Measurements from ENCODE around the gene CPM.

DNA sequence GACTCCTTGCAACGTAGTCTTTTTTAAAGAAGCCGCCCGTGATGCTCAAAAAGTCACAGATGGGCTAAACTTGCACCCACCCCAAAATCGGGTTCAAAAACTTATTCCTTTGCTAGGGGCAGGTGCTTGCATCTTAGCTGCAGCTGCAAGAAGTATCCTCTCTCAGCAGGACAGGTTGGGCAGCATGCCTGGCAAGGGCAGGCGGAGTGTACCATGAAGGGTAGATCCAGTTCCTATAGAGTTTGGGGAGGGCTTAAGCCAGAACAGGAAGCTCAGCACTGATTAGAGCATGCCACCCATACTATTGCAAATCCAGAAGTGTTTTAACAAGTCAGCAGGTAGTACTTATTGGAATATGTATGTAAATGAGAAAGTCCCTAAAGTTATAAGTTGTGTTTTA, 48.7 kb downstream of the CPM start:
- TF ChIP-seq, protein P1, sequence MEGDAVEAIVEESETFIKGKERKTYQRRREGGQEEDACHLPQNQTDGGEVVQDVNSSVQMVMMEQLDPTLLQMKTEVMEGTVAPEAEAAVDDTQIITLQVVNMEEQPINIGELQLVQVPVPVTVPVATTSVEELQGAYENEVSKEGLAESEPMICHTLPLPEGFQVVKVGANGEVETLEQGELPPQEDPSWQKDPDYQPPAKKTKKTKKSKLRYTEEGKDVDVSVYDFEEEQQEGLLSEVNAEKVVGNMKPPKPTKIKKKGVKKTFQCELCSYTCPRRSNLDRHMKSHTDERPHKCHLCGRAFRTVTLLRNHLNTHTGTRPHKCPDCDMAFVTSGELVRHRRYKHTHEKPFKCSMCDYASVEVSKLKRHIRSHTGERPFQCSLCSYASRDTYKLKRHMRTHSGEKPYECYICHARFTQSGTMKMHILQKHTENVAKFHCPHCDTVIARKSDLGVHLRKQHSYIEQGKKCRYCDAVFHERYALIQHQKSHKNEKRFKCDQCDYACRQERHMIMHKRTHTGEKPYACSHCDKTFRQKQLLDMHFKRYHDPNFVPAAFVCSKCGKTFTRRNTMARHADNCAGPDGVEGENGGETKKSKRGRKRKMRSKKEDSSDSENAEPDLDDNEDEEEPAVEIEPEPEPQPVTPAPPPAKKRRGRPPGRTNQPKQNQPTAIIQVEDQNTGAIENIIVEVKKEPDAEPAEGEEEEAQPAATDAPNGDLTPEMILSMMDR (IDR thresholded peaks at IDR 0.05; ENCODE audit: insufficient read depth, low read length, poor library complexity, severe bottlenecking) = no peak
- no peak for TF ChIP-seq EZH2phosphoT487 (conservative IDR thresholded peaks at IDR 0.05; ENCODE audit: low read length)

Measured in SU-DHL-6 (cell line).